Smooth muscle cell (in vitro differentiated cells): ENCODE data around the gene KIRREL3. TPM values are rescaled to one million over a fixed set of nuclear protein-coding genes. Genes with fewer than 3 reads are reported as not detected.

Experiments used
- DNase-seq: peaks from one replicate; lab custom pipeline; 2025; ENCODE audit not compliant: unreplicated experiment; lab: John Stamatoyannopoulos, UW
- H2AFZ ChIP-seq: fragments of 200-600 bp; sonication (generic); 2 replicates; pipeline ENCODE4 v1.6.0; 2016; ENCODE audit warnings: antibody characterized with exemption, low read depth, mild to moderate bottlenecking
- H3F3A ChIP-seq: fragments of 200-600 bp; sonication (generic); 2 replicates; pipeline ENCODE4 v1.6.0; 2017; ENCODE audit warnings: antibody characterized with exemption, low read depth
- H3K27ac ChIP-seq: fragments of 200-600 bp; sonication (generic); 2 replicates; pipeline ENCODE4 v1.5.1; 2016; ENCODE audit warnings: low read depth, mild to moderate bottlenecking
- H3K27me3 ChIP-seq: fragments of 200-600 bp; sonication (generic); 2 replicates; pipeline ENCODE4 v1.6.1; 2016; ENCODE audit warnings: low read depth, mild to moderate bottlenecking
- H3K36me3 ChIP-seq: fragments of 200-600 bp; sonication (generic); 2 replicates; pipeline ENCODE4 v1.5.1; 2016; ENCODE audit warnings: low read depth
- H3K4me1 ChIP-seq: fragments of 200-600 bp; sonication (generic); 2 replicates; pipeline ENCODE4 v1.5.1; 2016; ENCODE audit warnings: low read depth
- H3K4me2 ChIP-seq: fragments of 200-600 bp; sonication (generic); 2 replicates; pipeline ENCODE4 v1.6.0; 2016; ENCODE audit warnings: mild to moderate bottlenecking
- H3K4me3 ChIP-seq: fragments of 200-600 bp; sonication (generic); 2 replicates; pipeline ENCODE4 v1.5.1; 2016; ENCODE audit warnings: mild to moderate bottlenecking
- H3K79me2 ChIP-seq: fragments of 200-600 bp; sonication (generic); 2 replicates; pipeline ENCODE4 v1.6.0; 2016; ENCODE audit warnings: low read depth, mild to moderate bottlenecking
- H3K9ac ChIP-seq: fragments of 200-600 bp; sonication (generic); 2 replicates; pipeline ENCODE4 v1.6.0; 2016; ENCODE audit warnings: low read depth
- H3K9me3 ChIP-seq: fragments of 200-600 bp; sonication (generic); replicated peaks from 2 replicates; pipeline ENCODE4 v1.5.1; 2016; ENCODE audit warnings: low read depth
- H4K20me1 ChIP-seq: fragments of 200-600 bp; sonication (generic); 2 replicates; pipeline ENCODE4 v1.6.0; 2016; ENCODE audit warnings: low read depth
- WGBS: methylation state at CpG from one replicate; pipeline ENCODE4 v1.1.7; 2016; ENCODE audit warnings: low lambda C conversion rate; 5-methylcytosine and 5-hydroxymethylcytosine counted together
- polyA plus RNA-seq: library from polyadenylated mRNA; unstranded; fragments of >200 nt; fragmentation: Nextera tagmentation; extraction: Ambion mirVana; gene quantifications from 2 replicates; pipeline ENCODE4 v1.2.1, GENCODE V29; 2016
- total RNA-seq: library from RNA; depleted of rRNA; stranded (reverse); fragments of >200 nt; gene quantifications from 2 replicates; pipeline ENCODE4 v1.2.3, GENCODE V29; 2014
- TF ChIP-seq, protein P1 (sequence below): fragments of 200-600 bp; sonication (generic); IDR thresholded peaks from 2 replicates; pipeline ENCODE4 v1.5.1; 2017; ENCODE audit warnings: borderline replicate concordance, mild to moderate bottlenecking, antibody characterized with exemption; ENCODE audit not compliant: insufficient read depth, poor library complexity, severe bottlenecking

The KIRREL3 gene
- total and polyA plus RNA-seq, 2 experiments from 2014 or later = 1.2 TPM; not detected in 1

DNA sequence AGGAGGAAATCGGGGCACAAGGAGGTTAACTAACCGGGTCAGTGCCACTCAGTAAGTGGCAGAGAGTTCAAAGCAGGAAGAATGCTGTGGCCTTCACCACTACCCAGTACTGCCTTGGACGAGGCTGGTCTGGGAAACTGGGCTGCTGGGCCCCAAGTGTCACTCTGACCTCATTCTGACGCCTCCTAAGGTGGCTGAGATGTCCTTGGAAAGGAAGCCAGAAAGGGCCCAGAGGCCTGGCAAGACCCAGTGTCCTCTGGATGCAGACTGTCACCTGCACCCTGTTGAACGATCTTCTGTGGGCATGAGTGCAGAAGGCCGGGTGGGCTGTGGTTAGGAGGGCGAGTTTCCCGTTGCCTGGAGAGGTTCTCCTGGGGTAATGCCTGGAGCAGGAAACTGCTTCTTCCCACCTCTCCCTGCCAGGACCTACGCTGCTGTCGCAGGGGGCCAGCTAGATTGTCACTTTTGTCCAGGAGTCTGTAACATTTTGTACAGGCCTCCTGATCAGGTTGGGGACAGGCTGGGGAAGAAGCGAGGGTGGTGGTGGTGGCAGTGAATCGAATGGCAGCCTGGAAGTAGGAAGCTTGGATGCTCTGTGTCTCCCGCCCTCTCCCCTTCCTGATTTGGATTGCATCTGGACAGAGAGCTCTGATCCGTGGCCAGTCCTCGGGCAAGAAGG is 540.0 kb downstream of the KIRREL3 start:
- Histone ChIP-seq H3K79me2 (no peaks in the 10 kb centered on the region), H3F3A (no peaks in the 10 kb centered on the region), H4K20me1 (no peaks in the 10 kb centered on the region), H3K27me3 (no peaks in the 10 kb centered on the region), H2AFZ (no peak overlapping the region), H3K4me3 (no peak overlapping the region), H3K4me1 (no peaks in the 10 kb centered on the region), H3K27ac (no peak overlapping the region), H3K4me2 (no peak overlapping the region), H3K9me3 (no peaks in the 10 kb centered on the region), H3K36me3 (no peaks in the 10 kb centered on the region), H3K9ac (no peak overlapping the region)
- TF ChIP-seq, protein P1, sequence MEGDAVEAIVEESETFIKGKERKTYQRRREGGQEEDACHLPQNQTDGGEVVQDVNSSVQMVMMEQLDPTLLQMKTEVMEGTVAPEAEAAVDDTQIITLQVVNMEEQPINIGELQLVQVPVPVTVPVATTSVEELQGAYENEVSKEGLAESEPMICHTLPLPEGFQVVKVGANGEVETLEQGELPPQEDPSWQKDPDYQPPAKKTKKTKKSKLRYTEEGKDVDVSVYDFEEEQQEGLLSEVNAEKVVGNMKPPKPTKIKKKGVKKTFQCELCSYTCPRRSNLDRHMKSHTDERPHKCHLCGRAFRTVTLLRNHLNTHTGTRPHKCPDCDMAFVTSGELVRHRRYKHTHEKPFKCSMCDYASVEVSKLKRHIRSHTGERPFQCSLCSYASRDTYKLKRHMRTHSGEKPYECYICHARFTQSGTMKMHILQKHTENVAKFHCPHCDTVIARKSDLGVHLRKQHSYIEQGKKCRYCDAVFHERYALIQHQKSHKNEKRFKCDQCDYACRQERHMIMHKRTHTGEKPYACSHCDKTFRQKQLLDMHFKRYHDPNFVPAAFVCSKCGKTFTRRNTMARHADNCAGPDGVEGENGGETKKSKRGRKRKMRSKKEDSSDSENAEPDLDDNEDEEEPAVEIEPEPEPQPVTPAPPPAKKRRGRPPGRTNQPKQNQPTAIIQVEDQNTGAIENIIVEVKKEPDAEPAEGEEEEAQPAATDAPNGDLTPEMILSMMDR = no peak
- 92% methylated on average over 15 of the region's 15 CpGs for WGBS
- no peak for DNase-seq

DNA sequence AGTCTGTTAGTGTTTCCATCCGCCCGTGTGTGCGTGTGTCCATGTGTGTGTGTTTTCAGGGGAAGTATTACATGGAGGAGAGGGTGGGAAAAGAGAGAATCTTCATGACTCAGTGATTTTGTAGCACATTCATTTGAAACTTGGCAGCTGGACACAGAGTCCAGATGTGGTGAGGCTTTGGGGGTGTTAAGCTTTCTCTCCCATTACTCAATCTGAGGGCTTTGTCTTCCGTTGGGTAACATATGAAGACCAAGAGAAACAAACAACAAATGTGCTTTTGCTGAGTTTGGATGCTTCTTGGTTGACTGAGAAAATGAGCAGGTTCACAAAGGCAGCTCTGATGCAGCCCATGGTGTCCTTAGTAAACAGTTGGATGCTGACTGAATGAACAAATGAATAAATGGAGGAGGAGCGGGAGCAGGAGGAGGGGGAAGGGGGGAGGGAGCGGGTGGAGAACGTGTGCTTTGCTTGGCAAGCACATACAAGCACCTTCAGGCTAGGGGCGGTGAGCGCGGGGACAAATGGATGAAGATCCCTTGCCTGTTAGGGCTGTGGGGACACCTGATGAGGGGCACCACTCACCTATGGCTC is 540.8 kb downstream of the KIRREL3 start:
- no peak overlapping the region for H3K4me2 ChIP-seq
- WGBS = 44% methylated on average over 4 of the region's 10 CpGs

DNA sequence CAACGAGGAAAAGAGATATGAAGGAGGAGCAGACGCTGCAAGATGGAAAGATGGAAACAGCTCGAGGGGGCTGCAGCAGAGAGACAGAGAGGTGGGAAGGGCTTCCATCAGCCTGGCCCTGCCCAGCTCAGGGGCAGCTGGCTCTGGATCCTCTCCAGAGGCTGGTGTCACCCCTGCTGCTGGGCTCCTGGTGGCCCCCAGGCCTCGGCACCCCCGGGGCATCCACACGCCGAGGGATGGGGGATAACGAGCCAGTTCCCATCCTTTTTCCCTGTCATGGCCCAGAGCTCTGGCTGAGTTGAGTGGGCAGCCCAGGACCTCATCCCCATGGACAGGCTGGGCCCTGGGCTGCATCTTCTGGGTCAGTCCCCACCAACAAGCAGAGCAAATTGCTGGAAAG is 542.8 kb downstream of the KIRREL3 start:
- DNase-seq = no peak

More for the DNA sequence above, 540.8 kb downstream of the KIRREL3 start:
- H3K4me1 ChIP-seq = no peaks in the 10 kb centered on the region
- no peak overlapping the region for H3K4me3 ChIP-seq
- H3K27ac ChIP-seq = no peak overlapping the region
- TF ChIP-seq, protein P1 = no peak
- no peak for DNase-seq
- no peaks in the 10 kb centered on the region for H3K79me2 ChIP-seq
- H3K27me3 ChIP-seq = no peaks in the 10 kb centered on the region
- H3K36me3 ChIP-seq = no peaks in the 10 kb centered on the region
- no peak overlapping the region for H2AFZ ChIP-seq
- no peak overlapping the region for H3K9ac ChIP-seq
- H4K20me1 ChIP-seq = no peaks in the 10 kb centered on the region
- H3K9me3 ChIP-seq = no peaks in the 10 kb centered on the region
- no peaks in the 10 kb centered on the region for H3F3A ChIP-seq

More for the DNA sequence above, 542.8 kb downstream of the KIRREL3 start:
- TF ChIP-seq, protein P1 = no peak
- no peak overlapping the region for H2AFZ ChIP-seq
- no peak overlapping the region for H3K27ac ChIP-seq
- no peaks in the 10 kb centered on the region for H3K36me3 ChIP-seq
- no peaks in the 10 kb centered on the region for H3K9me3 ChIP-seq
- no peak overlapping the region for H3K9ac ChIP-seq
- H3K4me2 ChIP-seq = no peak overlapping the region
- H3K79me2 ChIP-seq = no peaks in the 10 kb centered on the region
- 52% methylated on average over 8 of the region's 8 CpGs for WGBS
- no peaks in the 10 kb centered on the region for H3K27me3 ChIP-seq
- no peaks in the 10 kb centered on the region for H3K4me1 ChIP-seq
- H4K20me1 ChIP-seq = no peaks in the 10 kb centered on the region
- H3K4me3 ChIP-seq = no peak overlapping the region
- no peaks in the 10 kb centered on the region for H3F3A ChIP-seq
